ENCODE data around the gene THEM5.

DNA sequence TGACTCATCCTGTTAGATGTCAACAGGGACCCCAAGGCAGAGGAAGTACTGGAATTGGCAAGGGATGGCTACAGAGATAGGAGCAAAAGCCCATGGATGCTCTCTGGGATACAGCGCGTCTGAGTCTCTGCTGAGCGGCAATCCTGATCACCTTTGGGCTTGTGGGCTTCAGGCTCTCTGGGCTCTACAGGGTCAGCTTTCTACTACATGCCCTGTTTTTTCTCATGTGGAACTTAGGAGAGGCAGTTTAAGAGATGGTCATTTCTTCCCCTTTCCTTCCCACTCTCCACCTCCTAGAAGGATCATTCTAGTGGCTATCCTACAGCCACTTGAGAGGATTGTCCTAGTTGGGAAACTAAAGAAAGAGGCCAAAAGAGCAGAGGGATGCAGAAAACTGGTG lies 49.6 kb downstream of the THEM5 start:
- TF ChIP-seq EZH2 (IDR thresholded peaks at IDR 0.05) (no peak), FOXP2 (optimal IDR thresholded peaks at IDR 0.05; ENCODE audit: control extremely low read depth, extremely low read length, insufficient read depth) (no peak), POLR2AphosphoS5 (IDR thresholded peaks at IDR 0.05; ENCODE audit: borderline replicate concordance, low read depth, low read length) (no peak)
